ENCODE results near the gene RPS6KA1.

- TF ChIP-seq POLR2A (IDR thresholded peaks at IDR 0.05) (no peak), CTCF (IDR thresholded peaks at IDR 0.05) (no peak)
Observed at GRCh38 chr1:26517766-26518049, 11.9 kb upstream of the RPS6KA1 start.

All from Peyer's patch (tissue), 4 donors.